Activated CD8-positive, alpha-beta memory T cell treated with anti-CD3 and anti-CD28 coated beads for 36 hours (primary cell): Measurements from ENCODE around the gene HIP1R. TPM values are rescaled to one million over a fixed set of nuclear protein-coding genes. Genes with fewer than 3 reads are reported as not detected.
"Not testable (repeated sequence)": the region's sequence is repeated elsewhere in the genome, so short reads cannot be mapped to it uniquely, and the experiment has no call there.

Source experiments
- CTCF ChIA-PET: fragments of 350-600 bp; sonication (Branson Sonifier 250); formaldehyde crosslinking; loops from one replicate; lab custom pipeline; 2021; ENCODE audit warnings: antibody characterized with exemption; lab: Charles Lee
- POLR2A ChIA-PET: fragments of 350-600 bp; sonication (Branson Sonifier 250); formaldehyde crosslinking; loops from one replicate; lab custom pipeline; 2021; ENCODE audit warnings: antibody characterized with exemption; lab: Charles Lee
- total RNA-seq, 2 experiments: library from RNA; stranded (reverse); gene quantifications; one replicate each; pipeline ENCODE4 v1.2.3, GENCODE V29; 2021

Gene HIP1R, protein sequence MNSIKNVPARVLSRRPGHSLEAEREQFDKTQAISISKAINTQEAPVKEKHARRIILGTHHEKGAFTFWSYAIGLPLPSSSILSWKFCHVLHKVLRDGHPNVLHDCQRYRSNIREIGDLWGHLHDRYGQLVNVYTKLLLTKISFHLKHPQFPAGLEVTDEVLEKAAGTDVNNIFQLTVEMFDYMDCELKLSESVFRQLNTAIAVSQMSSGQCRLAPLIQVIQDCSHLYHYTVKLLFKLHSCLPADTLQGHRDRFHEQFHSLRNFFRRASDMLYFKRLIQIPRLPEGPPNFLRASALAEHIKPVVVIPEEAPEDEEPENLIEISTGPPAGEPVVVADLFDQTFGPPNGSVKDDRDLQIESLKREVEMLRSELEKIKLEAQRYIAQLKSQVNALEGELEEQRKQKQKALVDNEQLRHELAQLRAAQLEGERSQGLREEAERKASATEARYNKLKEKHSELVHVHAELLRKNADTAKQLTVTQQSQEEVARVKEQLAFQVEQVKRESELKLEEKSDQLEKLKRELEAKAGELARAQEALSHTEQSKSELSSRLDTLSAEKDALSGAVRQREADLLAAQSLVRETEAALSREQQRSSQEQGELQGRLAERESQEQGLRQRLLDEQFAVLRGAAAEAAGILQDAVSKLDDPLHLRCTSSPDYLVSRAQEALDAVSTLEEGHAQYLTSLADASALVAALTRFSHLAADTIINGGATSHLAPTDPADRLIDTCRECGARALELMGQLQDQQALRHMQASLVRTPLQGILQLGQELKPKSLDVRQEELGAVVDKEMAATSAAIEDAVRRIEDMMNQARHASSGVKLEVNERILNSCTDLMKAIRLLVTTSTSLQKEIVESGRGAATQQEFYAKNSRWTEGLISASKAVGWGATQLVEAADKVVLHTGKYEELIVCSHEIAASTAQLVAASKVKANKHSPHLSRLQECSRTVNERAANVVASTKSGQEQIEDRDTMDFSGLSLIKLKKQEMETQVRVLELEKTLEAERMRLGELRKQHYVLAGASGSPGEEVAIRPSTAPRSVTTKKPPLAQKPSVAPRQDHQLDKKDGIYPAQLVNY
- total RNA-seq, result 10 to 100 TPM; 23.0 to 23.1 TPM

DNA sequence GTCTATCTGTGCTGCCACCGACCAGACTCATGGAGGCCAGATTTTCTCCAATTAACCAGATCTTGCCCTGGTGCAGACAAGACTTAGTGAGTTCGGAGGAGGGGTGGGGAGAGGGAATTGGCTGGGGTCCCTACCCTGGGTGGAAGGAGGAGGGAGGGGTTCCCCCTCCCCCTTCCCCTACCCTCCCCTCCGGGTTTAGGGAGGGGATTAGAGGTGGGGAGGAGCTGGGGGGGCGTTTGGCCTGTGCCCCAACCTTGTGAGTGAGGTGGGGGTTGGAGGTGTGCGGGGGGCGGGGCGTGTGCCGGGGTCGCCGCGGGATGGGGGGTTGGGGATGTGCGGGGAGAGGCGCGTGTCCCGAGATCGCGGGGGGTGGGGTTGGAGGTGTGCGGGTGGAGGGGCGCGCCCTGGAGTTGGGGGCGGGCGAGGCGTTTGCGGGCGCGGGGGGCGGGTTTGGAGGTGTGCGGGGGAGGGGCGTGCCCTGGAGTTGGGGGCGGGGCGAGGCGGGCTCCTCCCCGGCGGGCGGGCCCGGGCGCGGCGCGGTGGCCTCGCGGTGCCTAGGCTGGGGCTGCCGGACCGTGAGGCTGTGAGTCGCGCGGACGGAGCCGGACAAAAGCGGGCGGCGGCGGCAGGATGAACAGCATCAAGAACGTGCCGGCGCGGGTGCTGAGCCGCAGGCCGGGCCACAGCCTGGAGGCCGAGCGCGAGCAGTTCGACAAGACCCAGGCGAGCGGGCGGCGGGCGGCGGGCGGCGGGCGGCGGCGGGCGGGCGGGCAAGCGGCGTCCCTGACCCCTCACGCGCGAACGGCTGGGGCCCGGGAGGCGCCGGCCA lies at the start of gene HIP1R:
Gene HIP1R (plus strand): TSS at position 537 of the 829 bp plus-strand sequence. CDS start 94 bp downstream, at position 631.
- ChIA-PET POLR2A (interaction anchor here (0.5 to 1.0 kb wide), 3 partner anchors 131 to 530 kb away, joined by 3 to 4 read pairs (median 4); partner anchors contain the start of gene ABCB9), CTCF (interaction anchor here (1.0 to 1.9 kb wide), 2 partner anchors 41 to 591 kb away, joined by 3 to 5 read pairs; no protein-coding TSS in a partner anchor)

DNA sequence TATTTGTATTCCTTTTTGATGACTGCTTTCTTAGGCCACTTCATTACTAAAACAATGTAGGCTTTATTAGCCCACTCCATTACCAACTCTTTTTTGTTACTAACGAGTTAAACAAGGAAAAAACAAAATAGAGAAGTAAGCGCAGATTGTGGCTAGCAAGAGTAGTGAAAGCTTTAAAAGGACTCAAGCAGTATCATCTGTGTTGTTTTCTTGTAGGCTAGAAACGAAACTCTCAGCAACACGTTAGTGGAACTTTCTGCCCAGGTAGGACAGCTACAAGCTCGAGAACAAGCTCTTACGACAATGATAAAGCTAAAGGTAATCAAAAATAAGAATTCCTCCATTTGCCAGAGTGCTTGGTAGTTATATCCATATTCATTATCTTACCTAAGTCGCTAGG lies 49.8 kb upstream of the HIP1R start:
- ChIA-PET POLR2A (interaction anchor here (0.6 kb wide), 1 partner anchor 166 kb away, joined by 5 read pairs; no protein-coding TSS in a partner anchor), CTCF (no interaction called here)

DNA sequence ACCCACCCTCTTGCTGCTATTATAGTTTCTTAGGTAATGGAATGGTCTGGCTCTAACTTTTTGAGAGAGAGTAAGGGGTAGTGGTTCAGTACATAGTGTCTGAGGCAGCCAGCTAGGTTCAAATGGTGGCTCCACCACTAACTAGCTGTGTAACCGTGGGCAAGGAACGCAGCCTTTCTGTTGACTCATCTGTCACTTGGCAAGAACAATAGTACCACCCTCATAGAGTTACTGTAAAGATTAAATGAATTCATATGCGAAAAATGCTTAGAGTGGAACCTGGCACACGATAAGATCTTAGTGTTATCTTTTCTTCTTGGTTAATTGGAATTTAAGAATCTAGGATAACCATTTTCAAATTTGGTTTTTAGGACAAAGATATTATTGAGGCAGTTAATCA lies 46.9 kb upstream of the HIP1R start:
- CTCF ChIA-PET, result no interaction called here

DNA sequence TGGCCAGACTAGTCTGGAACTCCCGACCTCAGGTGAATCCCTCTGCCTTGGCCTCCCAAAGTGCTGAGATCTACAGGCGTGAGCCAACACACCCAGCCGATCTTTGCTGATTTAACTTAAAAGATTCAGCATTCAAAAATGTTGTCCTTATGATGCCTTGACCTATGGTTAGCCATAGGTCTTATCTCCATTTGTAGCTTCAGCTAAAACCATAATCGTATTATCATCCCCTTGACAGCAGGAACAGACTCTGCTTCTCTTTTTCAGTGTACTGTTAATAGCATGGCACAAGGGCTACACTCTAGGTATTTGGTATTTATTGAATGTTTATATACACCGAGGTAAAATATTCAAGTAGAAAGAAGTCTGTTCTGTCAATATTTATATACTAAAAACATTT lies 45.6 kb upstream of the HIP1R start:
- CTCF ChIA-PET, result no interaction called here
- POLR2A ChIA-PET, result no interaction called here

More for the DNA sequence above, 46.9 kb upstream of the HIP1R start:
- POLR2A ChIA-PET, result no interaction called here

DNA sequence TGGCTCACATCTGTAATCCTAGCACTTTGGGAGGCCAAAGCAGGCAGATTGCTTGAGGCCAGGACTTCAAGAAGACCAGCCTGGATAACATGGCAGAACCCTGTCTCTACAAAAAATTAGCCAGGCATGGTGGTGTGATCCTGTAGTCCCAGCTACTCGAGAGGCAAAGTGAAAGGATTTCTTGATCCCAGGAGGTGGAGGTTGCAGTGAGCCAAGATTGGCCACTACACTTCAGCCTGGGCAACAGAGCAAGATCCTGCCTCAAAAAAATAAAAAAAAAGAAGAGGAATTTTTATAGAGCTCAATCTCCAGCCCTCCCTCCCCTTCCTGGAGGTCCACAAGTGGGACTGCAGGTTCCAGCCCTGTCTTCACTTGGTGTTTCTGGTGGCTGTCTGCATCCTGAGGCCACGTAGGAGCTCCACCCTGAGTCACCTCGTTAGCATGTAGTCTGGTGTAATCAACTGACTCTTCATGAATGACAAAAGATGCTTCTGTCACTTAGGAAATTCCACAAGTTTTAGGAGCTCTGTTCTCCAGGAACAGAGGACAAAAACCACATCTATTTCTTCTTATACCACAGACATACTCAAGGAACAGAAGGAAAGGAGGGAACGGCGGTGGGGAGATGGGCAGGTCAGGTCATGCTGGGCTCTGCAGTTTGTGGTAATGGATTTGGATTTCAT lies 44.7 kb upstream of the HIP1R start:
- POLR2A ChIA-PET, result no interaction called here
- CTCF ChIA-PET, result interaction anchor here (0.6 to 1.5 kb wide), 2 partner anchors 38 to 162 kb away, joined by 4 read pairs; no protein-coding TSS in a partner anchor

DNA sequence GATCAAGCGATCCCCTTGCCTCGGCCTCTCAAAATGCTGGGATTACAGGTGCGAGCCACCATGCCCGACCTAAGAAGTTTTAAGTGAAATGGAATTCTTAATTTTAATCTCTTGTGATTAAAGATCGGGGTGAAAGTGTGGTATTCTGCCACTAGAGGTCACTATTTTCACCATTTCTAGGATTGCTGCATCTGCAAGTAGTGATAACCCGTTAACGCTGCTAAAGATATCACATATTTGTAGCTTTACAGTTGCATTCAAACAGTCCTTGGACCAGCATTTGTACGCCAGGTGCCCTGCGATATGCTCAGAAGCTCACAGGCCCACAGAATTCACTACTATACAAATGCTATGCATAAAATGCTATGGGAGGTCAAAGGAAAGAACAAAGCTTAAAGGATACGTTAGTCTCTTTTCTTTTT lies 41.6 kb upstream of the HIP1R start:
- POLR2A ChIA-PET, result no interaction called here
- CTCF ChIA-PET, result interaction anchor here (0.6 to 2.0 kb wide), 15 partner anchors 9 to 380 kb away, joined by 3 to 7 read pairs (median 4); partner anchors contain the start of gene ABCB9

DNA sequence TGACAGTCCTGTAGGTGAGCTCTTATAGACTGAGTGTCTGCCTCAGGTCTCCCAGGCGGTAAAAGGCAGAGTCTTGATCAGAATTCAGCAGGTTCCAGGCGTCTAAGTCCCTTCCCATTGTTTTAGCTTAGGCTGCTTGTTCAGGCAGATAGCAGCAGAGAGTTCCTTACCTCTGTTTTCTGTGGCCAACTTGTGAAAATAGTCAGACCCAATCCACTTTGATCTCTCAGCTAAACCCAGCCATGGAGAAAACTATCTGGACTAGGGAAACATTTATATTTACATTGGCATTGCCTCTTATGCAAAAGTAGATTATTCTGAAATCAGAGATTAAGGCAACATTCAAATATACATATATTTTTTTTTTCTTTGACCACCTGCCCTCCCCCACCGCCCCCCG lies 39.5 kb upstream of the HIP1R start:
- ChIA-PET POLR2A (no interaction called here), CTCF (interaction anchor here (1.5 kb wide), 1 partner anchor 157 kb away, joined by 3 read pairs; no protein-coding TSS in a partner anchor)

DNA sequence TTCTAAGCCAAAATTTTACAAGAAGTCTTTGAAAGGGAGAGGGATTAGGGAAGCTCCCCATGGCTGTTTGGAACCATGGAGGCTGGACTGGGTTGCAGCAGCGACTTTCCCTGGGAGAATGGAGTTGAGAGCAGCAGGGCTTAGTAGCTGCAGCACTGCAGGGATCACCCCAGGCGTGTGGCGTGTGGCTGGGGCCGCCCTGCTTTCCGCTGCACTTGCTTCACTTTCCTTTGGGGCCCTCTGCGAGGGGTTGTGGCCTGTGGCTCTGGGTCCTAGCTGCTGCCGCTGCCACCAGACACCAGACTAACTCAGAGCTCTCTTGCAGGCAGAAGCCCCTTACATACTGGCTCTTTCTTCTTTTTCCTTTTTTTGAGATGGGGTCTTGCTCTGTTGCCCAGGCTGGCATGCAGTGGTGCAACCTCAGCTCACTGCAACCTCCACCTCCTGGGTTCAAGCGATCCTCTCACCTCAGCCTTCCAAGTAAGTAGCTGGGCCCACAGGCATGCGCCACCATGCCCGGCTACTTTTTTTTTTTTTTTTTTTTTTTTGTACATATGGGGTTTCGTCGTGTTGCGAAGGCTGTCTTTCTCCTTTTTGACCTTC lies 35.5 kb upstream of the HIP1R start:
- ChIA-PET POLR2A (interaction anchor here (0.7 kb wide), 1 partner anchor 1940 kb away, joined by 4 read pairs; no protein-coding TSS in a partner anchor), CTCF (interaction anchor here (0.6 kb wide), 1 partner anchor 861 kb away, joined by 6 read pairs; no protein-coding TSS in a partner anchor)

DNA sequence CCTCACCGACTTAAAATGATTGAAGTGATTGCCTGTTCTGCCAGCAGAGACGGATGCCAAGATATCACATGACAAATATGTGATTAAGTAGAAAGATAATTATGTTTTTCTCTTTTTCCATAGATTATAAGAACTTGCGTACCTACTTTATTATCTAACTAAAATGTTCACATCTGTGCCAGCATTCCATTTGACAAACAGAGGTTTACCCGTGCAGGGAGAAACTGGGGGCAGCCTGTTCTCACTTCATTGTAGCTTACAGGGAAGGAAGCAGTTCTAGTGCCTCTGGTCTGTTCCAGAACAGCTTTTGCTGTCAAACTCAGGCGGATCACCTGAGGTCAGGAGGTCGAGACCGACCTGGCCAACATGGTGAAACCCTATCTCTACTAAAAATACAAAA lies 31.3 kb upstream of the HIP1R start:
- CTCF ChIA-PET, result interaction anchor here (2.1 kb wide), 1 partner anchor 10 kb away, joined by 6 read pairs; no protein-coding TSS in a partner anchor
- POLR2A ChIA-PET, result no interaction called here

DNA sequence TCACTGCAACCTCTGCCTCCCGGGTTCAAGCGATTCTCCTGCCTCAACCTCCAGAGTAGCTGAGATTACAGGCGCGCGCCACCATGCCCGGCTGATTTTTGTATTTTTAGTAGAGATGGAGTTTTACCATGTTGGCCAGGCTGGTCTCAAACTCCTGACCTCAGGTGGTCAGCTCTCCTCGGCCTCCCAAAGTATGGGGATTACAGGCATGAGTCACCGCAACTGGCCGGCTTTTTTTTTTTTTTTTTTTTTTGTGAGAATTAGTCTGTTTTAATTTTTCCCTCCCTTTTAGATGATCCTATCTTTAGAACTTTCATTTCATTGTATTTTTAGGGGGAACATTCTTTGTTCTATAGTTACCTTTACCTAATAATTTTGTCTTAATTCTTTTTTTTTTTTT lies 30.3 kb upstream of the HIP1R start:
- CTCF ChIA-PET, POLR2A ChIA-PET: not testable (repeated sequence)

DNA sequence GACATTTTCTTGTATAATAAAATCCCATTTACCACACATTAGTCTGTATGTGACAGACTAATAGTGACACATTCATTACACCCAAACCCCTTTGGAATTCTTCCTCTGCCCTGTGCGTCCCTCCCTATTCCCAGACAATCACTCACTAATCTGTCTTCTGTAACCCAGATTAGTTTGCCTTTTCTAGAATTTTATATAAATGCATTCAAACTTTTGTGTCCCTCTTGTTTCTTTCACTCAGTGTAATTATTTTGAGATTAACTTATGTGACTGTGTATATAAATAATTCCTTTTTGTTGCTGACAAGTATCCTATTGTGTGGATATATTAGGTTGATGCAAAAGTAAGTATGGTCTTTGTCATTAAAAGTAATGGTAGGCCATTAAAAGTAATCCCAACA lies 27.6 kb upstream of the HIP1R start:
- POLR2A ChIA-PET, result no interaction called here
- CTCF ChIA-PET, result no interaction called here

DNA sequence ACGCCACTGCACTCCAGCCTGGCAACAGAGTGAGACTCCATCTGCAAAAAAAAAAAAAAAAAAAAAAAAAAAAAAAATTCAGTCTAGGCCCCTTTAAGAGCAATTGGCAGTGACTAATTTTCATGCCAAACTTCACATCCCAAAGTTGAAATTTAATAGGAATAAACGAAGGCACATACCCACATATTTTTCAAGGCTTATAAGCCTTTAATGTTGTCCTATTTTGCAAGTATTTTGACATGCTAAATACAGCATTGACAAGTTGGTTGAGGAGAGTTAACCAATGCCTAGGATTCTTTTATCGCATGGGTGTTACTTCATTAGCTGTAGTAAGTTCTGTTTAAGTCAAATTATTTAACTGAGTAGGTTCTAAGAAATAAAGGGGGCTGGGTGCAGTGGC lies 23.5 kb upstream of the HIP1R start:
- POLR2A ChIA-PET, result no interaction called here
- CTCF ChIA-PET, result interaction anchor here (0.7 kb wide), 1 partner anchor 157 kb away, joined by 4 read pairs; no protein-coding TSS in a partner anchor

DNA sequence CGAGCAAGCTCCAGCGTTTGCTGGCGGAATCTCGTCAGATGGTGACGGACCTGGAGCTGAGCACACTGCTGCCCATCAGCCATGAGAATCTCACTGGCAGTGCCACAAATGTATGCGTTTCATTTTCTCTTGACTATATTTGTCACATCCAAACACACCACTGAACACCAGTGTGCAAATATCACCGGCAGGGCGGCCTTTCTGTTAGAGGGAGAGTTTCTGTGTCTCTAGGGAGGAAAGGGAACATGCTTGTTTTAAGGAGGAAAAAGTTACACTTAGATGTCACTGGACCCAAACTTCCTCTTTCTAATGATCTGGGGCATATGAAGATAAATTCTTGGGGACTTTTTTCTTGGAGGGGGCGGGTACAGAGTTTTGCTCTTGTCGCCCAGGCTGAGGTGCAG lies 21.9 kb upstream of the HIP1R start:
- ChIA-PET CTCF (no interaction called here), POLR2A (interaction anchor here (0.6 kb wide), 1 partner anchor 163 kb away, joined by 3 read pairs; no protein-coding TSS in a partner anchor)

DNA sequence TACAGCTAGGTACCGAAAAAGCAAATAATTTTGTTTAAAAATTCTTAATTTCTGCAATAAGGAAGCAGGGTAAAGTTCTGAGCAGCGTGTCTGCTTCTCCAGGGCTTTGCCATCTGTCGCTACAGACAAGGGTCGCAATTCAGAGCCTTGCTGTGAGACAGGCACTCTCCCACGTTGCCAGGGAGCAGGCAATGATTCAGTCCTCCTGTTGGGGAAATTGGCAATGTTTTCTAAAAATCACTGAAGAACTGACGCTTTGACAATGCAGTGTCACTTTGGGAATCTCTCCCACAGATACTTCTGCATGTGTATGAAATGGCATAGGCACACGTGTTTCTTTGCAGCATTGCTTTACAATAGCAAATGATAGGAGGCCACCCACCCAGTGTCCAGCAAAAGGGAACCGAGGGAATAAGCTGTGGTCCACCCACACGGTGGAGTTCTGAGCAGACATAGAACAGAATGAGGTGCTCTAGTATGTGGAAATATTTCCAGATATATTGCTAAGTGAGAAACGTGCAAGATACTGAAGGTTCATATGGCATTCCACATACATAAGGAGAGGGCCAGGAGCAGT lies 16.0 kb upstream of the HIP1R start:
- POLR2A ChIA-PET, result no interaction called here
- CTCF ChIA-PET, result interaction anchor here (1.0 to 1.5 kb wide), 2 partner anchors 13 to 151 kb away, joined by 3 to 5 read pairs; no protein-coding TSS in a partner anchor

DNA sequence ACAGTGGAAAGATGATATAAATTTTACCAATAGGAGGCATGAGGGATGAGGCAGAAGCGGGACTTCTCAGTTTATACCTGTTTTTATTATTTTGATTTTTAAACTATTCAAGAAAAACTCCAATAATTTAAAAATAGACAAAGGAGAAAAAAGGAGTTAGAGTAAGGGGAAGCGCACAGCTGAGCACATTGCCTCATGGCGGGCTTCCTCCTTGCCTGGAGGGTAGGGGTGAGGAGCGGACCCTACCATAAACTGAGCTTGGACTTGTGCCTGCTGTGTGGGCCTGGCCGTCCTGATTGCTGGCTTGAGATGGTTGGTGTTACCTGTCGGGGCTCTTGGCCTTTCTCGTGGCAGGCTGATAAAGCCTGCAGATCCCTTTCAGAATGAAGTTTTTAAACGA lies 15.1 kb upstream of the HIP1R start:
- ChIA-PET CTCF (interaction anchor here (1.0 to 1.5 kb wide), 2 partner anchors 14 to 150 kb away, joined by 3 to 5 read pairs; no protein-coding TSS in a partner anchor), POLR2A (no interaction called here)

DNA sequence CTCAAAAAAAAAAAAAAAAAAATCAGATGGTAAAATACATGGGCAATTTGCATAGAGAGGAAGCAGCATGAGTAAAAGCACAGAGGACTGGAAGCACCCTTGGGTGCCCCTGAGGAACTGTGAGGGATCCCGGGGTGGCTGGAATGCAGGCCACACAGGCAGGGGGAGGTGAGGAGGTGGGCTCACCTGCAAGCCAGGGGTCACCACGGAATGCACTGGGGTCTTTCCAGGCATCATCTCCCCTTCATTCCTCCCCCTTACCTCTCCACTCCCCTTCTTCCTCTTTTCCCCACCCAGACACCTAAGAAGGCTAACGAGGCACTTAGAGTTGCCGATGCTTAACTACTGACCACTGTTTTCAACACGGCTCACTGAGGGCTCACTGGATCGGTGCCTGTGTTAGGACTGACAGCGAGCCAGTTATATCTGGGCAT lies 14.4 kb upstream of the HIP1R start:
- ChIA-PET POLR2A (no interaction called here), CTCF (interaction anchor here (1.5 kb wide), 1 partner anchor 15 kb away, joined by 5 read pairs; no protein-coding TSS in a partner anchor)

DNA sequence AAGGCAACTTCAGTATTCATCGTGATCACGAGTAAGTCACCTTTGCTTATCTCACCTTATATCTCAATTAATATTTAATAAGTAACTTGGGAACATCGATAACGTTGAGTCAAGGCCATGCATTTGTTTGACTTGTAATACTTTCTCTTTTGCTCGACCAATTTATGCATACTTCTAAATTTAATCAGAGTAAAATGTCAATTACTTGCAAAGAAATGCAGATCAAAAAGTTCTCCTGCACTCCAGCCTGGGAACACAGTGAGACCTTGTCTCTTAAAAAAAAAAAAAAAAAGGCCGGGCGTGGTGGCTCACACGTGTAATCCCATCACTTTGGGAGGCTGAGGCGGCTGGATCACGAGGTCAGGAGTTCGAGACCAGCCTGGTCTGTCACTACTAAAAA lies 11.8 kb upstream of the HIP1R start:
- POLR2A ChIA-PET, result no interaction called here
- CTCF ChIA-PET, result no interaction called here
